ENCODE measurements around the gene NDUFB10. TPM values are rescaled to one million over a fixed set of nuclear protein-coding genes. Genes with fewer than 3 reads are reported as not detected.

The NDUFB10 gene
- polyA plus RNA-seq, 1 donor from 2014 or later: 217 TPM

DNA sequence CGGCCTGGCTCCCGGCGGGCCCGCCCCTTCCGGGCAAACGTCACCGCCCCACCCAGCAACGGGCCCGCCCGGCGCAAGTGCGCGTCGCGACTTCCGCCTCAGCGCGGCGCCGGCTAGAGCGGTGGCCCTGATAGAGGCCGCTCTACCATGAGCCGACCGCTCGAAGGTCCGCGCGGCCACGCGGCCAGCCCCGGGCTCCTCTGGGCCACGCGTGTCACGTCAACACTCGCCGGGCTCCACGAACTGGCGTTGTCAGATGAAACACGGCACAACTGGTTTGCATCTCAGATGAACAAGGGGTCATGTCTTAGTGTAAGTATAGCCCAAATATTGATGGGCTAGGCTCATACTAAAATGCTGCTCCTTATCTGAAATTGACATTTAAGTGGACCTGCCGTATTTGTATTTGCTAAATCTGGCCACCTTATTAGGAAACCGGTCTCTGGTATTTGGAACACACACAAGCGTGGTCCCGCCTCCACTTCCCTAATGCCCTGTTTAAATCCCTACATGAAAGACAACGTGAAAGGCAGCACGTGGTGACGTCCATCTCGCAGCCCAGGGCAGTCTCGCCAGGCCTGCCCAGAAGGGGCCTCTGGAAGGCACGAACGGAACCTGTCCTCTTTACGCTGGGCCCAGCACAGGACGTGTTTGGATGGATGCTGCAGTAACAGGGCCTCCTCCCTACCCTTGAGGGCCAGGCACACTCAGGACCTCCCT is 50.6 kb downstream of the NDUFB10 start, which contains the start of gene ZNF598:
TSS of gene ZNF598 (minus strand) at position 31 of the 720 bp plus-strand sequence.
- peaks cover 5% of the 10 kb centered on the region for H4K20me1 ChIP-seq (ENCODE audit: insufficient read depth)
- peak within 1 kb of the TSS; percentile 87 for H3K27ac ChIP-seq (ENCODE audit: low read length)
- no peaks in the 10 kb centered on the region for H3K9me2 ChIP-seq (ENCODE audit: insufficient read depth, low read length)
- H3K9me3 ChIP-seq (ENCODE audit: low read length): no peaks in the 10 kb centered on the region
- H3K4me2 ChIP-seq (ENCODE audit: low read length): peak within 1 kb of the TSS; percentile 100
- peak; percentile 94 for TF ChIP-seq MXI1 (conservative IDR thresholded peaks at IDR 0.05; ENCODE audit: poor library complexity, severe bottlenecking)
- peak; percentile 2 for TF ChIP-seq TAF1 (IDR thresholded peaks at IDR 0.05; ENCODE audit: low read depth)
- TF ChIP-seq SMC3 (conservative IDR thresholded peaks at IDR 0.05; ENCODE audit: poor library complexity): peak; percentile 20
- TF ChIP-seq RAD21 (conservative IDR thresholded peaks at IDR 0.05): no peak
- peak; percentile 85 for TF ChIP-seq POLR2AphosphoS5 (IDR thresholded peaks at IDR 0.05)
- TF ChIP-seq, protein P1, sequence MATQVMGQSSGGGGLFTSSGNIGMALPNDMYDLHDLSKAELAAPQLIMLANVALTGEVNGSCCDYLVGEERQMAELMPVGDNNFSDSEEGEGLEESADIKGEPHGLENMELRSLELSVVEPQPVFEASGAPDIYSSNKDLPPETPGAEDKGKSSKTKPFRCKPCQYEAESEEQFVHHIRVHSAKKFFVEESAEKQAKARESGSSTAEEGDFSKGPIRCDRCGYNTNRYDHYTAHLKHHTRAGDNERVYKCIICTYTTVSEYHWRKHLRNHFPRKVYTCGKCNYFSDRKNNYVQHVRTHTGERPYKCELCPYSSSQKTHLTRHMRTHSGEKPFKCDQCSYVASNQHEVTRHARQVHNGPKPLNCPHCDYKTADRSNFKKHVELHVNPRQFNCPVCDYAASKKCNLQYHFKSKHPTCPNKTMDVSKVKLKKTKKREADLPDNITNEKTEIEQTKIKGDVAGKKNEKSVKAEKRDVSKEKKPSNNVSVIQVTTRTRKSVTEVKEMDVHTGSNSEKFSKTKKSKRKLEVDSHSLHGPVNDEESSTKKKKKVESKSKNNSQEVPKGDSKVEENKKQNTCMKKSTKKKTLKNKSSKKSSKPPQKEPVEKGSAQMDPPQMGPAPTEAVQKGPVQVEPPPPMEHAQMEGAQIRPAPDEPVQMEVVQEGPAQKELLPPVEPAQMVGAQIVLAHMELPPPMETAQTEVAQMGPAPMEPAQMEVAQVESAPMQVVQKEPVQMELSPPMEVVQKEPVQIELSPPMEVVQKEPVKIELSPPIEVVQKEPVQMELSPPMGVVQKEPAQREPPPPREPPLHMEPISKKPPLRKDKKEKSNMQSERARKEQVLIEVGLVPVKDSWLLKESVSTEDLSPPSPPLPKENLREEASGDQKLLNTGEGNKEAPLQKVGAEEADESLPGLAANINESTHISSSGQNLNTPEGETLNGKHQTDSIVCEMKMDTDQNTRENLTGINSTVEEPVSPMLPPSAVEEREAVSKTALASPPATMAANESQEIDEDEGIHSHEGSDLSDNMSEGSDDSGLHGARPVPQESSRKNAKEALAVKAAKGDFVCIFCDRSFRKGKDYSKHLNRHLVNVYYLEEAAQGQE (IDR thresholded peaks at IDR 0.05; ENCODE audit: borderline replicate concordance): peak; percentile 33
- TF ChIP-seq EZH2 (IDR thresholded peaks at IDR 0.05; ENCODE audit: borderline replicate concordance, insufficient read depth, low read length, poor library complexity, severe bottlenecking): no peak
- TF ChIP-seq, protein P2, sequence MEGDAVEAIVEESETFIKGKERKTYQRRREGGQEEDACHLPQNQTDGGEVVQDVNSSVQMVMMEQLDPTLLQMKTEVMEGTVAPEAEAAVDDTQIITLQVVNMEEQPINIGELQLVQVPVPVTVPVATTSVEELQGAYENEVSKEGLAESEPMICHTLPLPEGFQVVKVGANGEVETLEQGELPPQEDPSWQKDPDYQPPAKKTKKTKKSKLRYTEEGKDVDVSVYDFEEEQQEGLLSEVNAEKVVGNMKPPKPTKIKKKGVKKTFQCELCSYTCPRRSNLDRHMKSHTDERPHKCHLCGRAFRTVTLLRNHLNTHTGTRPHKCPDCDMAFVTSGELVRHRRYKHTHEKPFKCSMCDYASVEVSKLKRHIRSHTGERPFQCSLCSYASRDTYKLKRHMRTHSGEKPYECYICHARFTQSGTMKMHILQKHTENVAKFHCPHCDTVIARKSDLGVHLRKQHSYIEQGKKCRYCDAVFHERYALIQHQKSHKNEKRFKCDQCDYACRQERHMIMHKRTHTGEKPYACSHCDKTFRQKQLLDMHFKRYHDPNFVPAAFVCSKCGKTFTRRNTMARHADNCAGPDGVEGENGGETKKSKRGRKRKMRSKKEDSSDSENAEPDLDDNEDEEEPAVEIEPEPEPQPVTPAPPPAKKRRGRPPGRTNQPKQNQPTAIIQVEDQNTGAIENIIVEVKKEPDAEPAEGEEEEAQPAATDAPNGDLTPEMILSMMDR (IDR thresholded peaks at IDR 0.05; ENCODE audit: poor library complexity, severe bottlenecking): peak; percentile 34
- TF ChIP-seq EP300 (conservative IDR thresholded peaks at IDR 0.05; ENCODE audit: poor library complexity, severe bottlenecking): peak; percentile 49
- no peaks in the 10 kb centered on the region for H3F3A ChIP-seq (ENCODE audit: insufficient read depth, low read length, poor library complexity, severe bottlenecking)
- peak within 1 kb of the TSS; percentile 89 for H3K9ac ChIP-seq (ENCODE audit: low read length)
- peak within 1 kb of the TSS; percentile 81 for H2AFZ ChIP-seq (ENCODE audit: low read depth, low read length)
- H3K79me2 ChIP-seq (replicated peaks; ENCODE audit: insufficient read depth, low read length): peaks cover 46% of the 10 kb centered on the region
- H3K4me3 ChIP-seq (ENCODE audit: low read length): peak within 1 kb of the TSS; percentile 87
- no peaks in the 10 kb centered on the region for H3K36me3 ChIP-seq (ENCODE audit: insufficient read depth, low read length)
- no peaks in the 10 kb centered on the region for H3K27me3 ChIP-seq (ENCODE audit: insufficient read depth, low read depth, low read length)

Small RNA genes lying within 50 kb of the gene (small RNA-seq; reads per million reads assigned to genes)
- gene AC005363.2 (0 to 5.1 (median 0) reads per million in 3 experiments), gene SNORA10 (0 reads per million in 3 experiments), gene SNORA64 (0 reads per million in 3 experiments)

Other genes starting within 250 kb of the NDUFB10 start
- gene NME3, start 188.0 kb upstream of the NDUFB10 start, polyA plus RNA-seq: 102 and 145 TPM in 2 replicates
- 21.2 and 25.6 TPM in 2 replicates for gene EME2, start 186.7 kb upstream of the NDUFB10 start, polyA plus RNA-seq
- 113 and 152 TPM in 2 replicates for gene MRPS34, start 186.4 kb upstream of the NDUFB10 start, polyA plus RNA-seq
- 315 and 373 TPM in 2 replicates for gene SPSB3, start 177.0 kb upstream of the NDUFB10 start, polyA plus RNA-seq
- gene NUBP2, start 176.6 kb upstream of the NDUFB10 start, polyA plus RNA-seq: 213 and 246 TPM in 2 replicates
- gene IGFALS, start 165.8 kb upstream of the NDUFB10 start, polyA plus RNA-seq: 1.2 and 3.0 TPM in 2 replicates
- gene HAGH, start 132.7 kb upstream of the NDUFB10 start, polyA plus RNA-seq: 163 and 196 TPM in 2 replicates
- gene FAHD1, start 132.3 kb upstream of the NDUFB10 start, polyA plus RNA-seq: 73.5 and 80.0 TPM in 2 replicates
- not detected in 2 replicates for gene MEIOB, start 87.4 kb upstream of the NDUFB10 start, polyA plus RNA-seq
- not detected in 2 replicates for gene HS3ST6, start 41.1 kb upstream of the NDUFB10 start, polyA plus RNA-seq
- gene MSRB1, start 16.3 kb upstream of the NDUFB10 start, polyA plus RNA-seq: 4.4 and 6.0 TPM in 2 replicates
- gene RPL3L, start 4.8 kb upstream of the NDUFB10 start, polyA plus RNA-seq: not detected in 2 replicates
- 1,295 and 1,393 TPM in 2 replicates for gene RPS2, start 5.3 kb downstream of the NDUFB10 start, polyA plus RNA-seq
- gene RNF151, start 7.3 kb downstream of the NDUFB10 start, polyA plus RNA-seq: not detected in 2 replicates
- 20.5 and 21.4 TPM in 2 replicates for gene TBL3, start 12.5 kb downstream of the NDUFB10 start, polyA plus RNA-seq
- gene NOXO1, start 21.9 kb downstream of the NDUFB10 start, polyA plus RNA-seq: 8.5 and 11.7 TPM in 2 replicates
- 37.8 and 42.3 TPM in 2 replicates for gene GFER, start 24.7 kb downstream of the NDUFB10 start, polyA plus RNA-seq
- gene SYNGR3, start 30.4 kb downstream of the NDUFB10 start, polyA plus RNA-seq: 61.0 and 71.9 TPM in 2 replicates
- gene ZNF598, start 50.3 kb downstream of the NDUFB10 start, polyA plus RNA-seq: 18.2 and 22.1 TPM in 2 replicates
- gene NPW, start 60.2 kb downstream of the NDUFB10 start, polyA plus RNA-seq: not detected in 2 replicates
- gene NHERF2, start 67.4 kb downstream of the NDUFB10 start, polyA plus RNA-seq: 3.4 and 4.1 TPM in 2 replicates
- gene NTHL1, start 88.3 kb downstream of the NDUFB10 start, polyA plus RNA-seq: 43.1 and 56.9 TPM in 2 replicates
- 69.2 and 92.8 TPM in 2 replicates for gene TSC2, start 88.4 kb downstream of the NDUFB10 start, polyA plus RNA-seq
- 176 and 232 TPM in 2 replicates for gene PKD1, start 176.4 kb downstream of the NDUFB10 start, polyA plus RNA-seq
- 2.7 and 4.9 TPM in 2 replicates for gene RAB26, start 189.1 kb downstream of the NDUFB10 start, polyA plus RNA-seq
- gene TRAF7, start 196.2 kb downstream of the NDUFB10 start, polyA plus RNA-seq: 30.9 and 42.5 TPM in 2 replicates
- 10.3 and 12.3 TPM in 2 replicates for gene CASKIN1, start 237.1 kb downstream of the NDUFB10 start, polyA plus RNA-seq
- gene MLST8, start 245.9 kb downstream of the NDUFB10 start, polyA plus RNA-seq: 13.5 and 34.2 TPM in 2 replicates